ENCODE data around the gene PRKAR1B.

The PRKAR1B gene

DNA sequence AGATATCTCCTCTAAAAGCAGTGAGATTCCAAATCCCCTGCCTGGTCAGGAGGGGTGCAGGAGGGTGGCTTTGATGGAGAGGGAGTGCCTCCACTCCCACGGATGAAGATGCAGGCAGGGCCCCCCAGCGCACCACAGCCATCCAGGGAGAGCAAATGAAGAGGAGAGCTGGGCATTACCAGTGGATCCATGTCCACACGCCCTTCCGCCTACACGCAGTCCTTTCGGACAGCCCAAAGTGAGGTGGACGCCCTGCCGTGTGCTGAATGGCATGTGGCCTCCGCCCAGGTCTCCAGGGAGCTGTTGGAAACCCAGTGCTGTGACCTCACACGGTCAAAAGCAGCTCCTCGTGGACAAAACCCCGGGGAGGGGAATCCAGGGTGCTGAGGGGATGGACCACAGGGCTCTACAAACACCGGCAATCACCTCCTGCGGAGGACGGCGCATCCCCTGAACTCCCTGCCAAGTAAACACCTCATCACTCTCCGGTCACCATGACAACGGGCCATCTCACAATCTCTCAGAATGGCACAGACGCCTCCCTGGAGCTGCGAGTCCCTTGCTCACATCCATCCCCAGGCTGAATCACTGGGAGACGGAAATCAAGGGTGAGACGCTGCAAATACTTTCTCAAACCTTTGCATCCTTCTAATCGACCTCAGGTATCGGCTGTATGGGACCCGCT, 35.6 kb downstream of the PRKAR1B start:
- no peak for DNase-seq

DNA sequence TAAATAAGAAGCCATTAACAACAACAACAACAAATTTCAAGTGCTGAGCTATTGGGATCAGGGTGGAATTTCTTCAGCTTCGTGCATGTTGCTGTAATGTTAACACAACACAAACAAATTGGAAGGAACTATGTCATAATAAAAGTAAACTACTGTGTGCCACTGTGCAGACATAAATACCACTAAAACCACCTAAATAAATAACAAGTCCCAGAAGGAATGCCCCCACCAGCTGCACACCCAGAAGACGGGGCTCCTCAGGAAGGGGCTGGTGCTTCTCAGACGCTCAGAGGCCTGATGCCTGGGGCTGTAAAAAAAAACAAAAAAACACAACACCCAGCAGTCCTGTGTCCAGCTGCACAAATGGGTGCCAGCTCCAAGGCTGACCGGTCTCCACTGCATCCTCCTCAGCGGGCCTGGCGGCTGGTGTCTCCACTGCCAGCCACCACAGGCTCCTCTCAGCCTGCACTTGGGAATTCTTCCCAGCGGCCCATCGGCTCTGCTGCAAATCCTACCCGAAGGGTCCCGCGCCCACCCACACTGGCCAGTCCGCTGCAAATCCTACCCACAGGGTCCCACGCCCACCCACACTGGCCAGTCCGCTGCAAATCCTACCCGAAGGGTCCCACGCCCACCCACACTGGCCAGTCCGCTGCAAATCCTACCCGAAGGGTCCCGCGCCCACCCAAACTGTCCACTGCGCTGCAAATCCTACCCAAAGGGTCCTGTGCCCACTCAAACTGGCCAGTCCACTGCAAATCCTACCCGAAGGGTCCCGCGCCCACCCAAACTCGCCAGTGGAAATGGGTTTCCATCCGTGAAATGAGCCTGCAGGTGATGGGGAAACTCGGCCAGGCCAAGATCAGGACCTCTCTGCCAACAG, 36.4 kb downstream of the PRKAR1B start:
- DNase-seq = no peak

DNA sequence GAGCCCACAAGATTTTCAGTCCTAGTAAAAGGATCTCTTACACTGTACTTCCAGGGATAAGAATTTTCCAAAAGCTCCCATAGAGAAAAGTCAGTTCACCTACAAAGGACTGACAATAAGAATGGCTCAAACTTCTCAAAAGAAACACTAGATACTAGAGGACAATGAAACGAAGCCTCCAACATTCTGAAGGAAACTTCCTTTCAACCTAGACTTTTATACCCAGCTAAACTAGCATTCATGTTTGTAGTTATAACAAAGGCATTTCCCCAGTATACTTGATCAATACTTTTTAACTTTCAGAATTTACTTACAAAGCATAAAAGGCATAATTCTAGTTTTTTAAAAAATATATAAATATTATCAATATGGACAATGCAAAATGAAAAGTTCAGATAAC, 41.5 kb downstream of the PRKAR1B start:
- DNase-seq = no peak

DNA sequence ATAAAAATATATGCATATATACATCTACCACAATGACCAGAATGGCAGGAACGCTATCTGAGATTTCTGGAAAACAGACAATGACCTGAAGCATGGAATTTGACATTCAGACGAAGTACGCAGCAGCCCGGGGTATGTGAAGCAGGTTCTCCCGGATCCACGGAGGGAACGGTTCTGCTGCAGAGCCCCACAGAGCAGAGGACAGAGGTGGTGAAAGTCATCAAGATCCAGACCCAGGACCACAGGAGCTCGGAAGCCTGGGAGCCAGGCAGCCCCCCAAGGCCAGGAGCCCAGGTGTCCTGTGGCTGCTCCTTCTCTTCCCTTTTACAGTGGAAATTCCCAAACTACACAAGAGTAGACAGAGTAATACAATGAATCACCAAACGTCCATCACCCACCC, 42.7 kb downstream of the PRKAR1B start:
- no peak for DNase-seq

DNA sequence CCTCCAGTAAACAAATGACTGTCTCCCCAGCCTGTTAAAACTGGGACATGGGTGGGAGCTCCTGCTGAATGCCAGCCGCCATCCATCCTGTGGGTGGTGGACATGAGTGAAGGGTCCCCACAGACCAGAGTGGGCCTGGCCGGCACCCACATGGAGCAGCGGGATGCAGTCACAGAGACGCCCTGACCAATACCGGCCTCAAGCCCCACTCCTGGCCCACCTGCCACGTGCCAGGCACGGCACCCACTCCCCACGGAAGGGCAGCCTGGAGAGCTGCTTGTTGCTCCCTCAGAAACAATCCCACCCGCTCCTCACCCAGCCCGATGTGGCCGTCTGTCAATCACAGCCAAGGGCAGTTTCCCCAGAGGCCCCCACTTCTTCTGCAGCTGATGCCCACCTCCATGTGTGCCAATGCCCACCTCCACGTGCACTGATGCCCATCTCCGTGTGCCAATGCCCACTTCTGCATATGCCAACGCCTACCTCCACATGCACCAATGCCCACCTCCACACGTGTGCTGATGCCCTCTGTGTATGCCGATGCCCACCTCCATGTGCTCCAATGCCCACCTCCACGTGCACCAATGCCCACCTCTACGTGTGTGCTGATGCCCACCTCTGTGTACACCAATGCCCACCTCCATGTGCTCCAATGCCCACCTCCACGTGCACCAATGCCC, 43.4 kb downstream of the PRKAR1B start:
- DNase-seq = no peak

DNA sequence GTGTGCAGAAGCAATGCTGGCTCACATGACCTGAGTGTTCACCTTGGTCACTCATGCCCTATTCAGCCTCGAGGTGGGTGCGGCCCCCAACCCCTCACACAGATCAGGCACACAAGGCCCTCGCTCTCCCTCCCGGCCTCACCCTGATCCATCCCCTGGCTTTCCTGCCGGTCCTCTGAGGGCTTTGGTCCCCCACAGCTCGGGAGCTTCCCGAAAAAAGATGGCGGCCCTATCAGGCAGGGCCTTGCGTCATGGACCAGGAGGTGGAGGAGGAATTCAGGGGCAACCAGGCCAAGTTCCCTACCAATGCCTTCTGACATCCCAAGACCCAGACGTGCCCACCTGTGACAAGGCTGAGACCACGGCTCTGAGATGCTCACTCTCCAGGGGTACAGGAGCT, 44.3 kb downstream of the PRKAR1B start:
- no peak for DNase-seq

DNA sequence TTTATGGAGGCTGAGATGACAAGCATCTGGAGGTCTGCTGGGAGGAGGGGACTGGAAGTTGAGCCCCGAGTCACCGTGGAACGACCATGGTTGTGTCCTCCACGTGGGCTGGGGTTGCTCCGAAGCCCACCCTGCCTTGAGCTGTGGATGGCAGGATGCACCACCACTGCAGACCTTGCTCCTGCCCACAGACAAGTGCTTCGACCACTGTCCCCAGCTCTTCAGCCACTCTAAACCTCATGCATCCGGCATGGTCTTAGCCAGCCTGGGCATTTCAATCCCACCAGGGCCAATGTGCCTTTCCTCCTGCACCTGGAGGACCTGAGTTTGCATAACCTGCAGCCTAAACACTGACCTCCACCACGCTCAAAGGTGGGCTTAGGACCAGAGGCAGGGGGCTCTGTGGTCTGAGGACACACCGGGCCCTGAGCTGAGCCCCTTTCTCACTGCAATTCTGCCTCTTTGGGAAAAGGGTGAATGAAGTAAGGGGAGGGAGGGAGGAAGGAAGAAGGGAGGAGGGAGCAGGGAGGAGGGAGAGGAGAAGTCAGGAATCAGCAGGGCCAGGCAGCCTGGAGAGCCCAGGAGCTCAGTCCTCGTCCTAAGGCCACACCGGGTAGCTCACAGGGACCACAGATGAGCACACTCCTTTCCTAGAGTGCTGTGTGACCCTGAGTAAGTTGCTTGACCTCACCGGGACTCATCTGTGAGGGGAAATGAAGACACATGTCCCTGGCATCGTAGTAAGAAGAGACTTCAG, 45.4 kb downstream of the PRKAR1B start:
- DNase-seq = no peak

DNA sequence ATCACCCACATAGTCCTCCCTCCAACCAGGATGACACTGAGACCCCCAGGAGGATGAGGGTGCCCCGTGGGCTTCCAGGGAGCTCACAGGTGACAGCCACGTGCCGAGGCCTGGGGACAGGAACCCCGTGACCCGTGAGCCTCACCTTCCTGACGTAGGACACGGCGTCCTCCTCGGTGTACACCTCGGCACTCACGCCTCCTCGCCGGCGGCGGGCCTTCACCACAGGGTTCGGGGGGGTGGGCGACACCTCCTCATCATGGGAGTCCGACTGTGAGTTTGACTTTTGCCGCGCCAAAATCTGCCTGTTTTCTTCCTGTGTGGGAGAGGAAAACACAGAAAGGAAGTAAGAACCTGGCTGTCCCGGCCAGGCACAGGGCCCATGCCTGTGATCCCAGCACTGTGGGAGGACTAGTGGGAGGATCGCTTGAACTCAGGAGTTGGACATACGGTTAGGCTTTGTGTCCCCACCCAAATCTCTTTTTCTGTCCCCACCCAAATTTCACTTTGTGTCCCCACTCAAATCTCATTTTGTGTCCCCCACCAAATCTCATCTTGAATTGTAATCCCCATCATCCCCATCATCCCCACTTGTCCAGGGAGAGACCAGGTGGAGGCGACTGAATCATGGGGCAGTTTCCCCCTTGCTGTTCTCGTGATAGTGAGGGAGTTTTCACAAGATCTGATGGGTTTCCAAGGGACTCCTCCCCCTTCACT, 46.5 kb downstream of the PRKAR1B start:
- DNase-seq = no peak

DNA sequence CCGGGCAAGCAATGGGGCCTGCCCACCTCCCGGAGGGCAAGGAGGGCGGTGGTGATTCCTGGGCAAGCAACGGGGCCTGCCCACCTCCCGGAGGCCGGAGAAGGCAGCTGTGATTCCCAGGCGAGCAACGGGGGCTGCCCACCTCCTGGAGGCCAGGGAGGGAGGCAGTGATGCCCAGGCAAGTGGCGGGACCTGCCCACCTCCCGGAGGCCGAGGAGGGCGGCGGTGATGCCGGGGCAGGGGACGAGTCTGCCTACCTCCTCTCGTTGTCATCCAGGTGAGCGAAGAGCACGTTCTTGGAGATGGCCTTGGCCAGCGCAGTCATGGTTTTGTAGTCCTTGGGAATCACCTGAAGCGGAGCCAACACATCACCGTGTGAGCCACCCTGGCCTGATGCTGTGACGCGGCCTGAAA, 50.1 kb downstream of the PRKAR1B start:
- no peak for DNase-seq

DNA sequence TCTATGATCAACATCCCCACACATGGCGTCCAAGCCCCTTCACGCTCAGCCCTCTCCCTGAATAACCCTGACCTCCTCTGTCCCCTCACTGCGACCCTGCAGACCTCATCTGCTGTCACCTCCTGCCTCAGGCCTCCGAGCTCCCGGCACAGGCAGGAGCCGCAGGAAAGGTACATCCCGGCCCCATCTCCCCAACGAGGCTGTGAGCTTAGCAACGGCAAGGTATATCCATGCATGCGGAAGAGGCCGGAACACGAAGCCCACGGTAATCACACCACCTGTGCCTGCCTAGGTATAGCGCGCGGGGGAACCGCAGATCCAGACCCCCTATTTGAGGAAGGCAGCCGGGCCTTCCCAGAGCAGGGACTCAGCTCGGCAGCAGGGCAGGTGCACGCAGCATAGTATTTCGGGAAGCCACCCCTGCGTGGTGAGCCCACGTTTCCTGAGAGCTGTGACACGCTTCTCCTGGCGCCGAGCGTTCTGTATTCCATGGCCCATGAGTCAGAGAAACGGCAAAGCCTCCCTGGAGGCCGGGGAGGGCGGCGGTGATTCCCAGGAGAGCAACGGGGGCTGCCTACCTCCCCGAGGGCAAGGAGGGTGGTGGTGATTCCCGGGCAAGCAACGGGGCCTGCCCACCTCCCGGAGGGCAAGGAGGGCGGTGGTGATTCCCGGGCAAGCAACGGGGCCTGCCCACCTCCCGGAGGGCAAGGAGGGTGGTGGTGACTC, 50.7 kb downstream of the PRKAR1B start:
- DNase-seq = no peak

DNA sequence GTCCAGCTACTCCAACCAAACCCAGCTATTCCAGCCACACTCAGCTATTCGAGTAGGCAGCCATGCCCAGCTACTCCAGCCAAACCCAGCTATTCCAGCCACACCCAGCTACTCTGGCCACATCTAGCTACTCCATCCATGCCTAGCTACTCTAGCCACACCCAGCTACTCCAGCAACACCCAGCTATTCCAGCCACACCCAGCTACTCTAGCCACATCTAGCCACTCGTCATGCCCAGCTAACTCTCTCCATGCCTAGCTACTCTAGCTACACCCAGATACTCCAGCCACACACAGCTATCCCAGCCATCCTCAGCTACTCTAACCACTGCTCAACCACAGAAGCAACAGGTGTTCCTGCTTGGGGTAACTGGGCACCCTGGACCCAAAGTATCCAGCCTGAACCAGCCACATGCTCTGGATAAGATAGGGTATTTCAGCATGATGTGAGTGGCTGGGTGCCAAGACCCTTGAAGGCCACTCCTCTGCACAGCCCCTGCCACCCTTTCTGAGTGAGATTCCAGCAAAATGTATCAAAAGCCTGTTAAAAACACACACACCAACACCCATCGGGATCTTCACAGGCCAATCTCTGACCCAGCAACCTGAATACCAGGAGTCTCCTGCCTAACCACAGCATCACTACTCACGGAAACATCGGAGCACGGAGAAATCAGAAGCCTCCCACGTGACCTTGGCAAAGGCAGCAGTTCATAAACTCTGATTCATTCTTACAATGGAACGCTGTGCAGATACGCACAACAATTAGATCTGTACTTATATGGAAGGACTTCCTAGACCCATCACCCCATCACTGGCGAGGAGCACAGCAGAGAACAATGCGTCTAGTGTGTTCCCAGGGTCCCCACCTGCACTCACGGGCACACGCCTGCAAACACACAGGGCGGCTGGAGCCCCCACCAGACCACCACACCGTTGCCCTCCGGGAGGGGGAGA, 52.3 kb downstream of the PRKAR1B start:
- no peak for DNase-seq

DNA sequence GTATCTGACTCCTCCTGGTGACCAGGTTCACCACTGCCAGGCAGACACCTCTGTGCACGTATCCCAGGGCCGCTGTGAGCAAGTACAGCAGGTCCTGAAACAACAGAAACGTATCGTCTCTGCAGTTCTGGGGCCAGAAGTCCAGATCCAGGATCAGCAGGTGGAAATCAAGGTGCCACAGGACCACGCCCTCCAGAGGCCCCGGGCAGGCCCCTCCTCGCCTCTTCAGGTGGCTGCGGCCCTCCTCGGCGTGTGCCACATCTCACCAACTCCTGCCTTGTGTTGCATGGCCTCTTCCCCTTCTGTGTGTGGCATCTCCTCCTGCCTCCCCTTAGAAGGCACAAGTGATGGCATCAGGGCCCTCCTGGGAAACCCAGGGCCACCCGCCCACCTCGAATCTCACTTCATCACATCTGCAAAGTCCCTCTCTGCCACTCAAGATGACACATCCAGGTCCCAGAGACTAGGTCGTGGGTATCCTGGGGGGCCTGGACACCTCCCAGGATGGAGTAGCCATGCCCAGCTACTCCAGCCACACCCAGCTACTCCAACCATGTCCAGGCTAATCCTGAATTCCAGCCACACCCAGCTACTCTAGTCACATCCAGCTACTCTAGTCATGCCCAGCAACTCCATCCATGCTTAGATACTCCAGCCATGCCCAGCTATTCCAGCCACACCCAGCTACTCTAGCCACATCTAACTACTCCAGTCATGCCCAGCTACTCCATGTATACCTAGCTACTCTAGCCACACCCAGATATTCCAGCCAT, 53.2 kb downstream of the PRKAR1B start:
- DNase-seq = no peak

DNA sequence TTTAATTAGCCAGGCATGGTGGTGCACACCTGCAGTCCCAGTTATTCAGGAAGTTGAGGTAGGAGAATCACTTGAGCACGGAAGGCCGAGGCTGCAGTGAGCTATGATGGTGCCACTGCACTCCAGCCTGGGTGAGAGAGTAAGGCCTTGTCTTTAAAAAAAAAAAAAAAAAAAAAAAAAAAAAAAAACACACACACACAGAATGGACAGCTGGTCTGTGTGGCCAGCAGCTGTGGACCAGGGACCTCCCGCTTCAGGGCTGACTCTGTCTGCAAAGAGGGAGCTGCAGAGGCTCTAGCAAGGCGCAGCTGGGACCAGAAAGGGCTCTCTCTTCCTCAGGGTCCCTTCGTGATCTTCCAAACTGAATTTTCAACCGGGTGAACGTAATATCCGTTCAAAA, 54.2 kb downstream of the PRKAR1B start:
- no peak for DNase-seq

DNA sequence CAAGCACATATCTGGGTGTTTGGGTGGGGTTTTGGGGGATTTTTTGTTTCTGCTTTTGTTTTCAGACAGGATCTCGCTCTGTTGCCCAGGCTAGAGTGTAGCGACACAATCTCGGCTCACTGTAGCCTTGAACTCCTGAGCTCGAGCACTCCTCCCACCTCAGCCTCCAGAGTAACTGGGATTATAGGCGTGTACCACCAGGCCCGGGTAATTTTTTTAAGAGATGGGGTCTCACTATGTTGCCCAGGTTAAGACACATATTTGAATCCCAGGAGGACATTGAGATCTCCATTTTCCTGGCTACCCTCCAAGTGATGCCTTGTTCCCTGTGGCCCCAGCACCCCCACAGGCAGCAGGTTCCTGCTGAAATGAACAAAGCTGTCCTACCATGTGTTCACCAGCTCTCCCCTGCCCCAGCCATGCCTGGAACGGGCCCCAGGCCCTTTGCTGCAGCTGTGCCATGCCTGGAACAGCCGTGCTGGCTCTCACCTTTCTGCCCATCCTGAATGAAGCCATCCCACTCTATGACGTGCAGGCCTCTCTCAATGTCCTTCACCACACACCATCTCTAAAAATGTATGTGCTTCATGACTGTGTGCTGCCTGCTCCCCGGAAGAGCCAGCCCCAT, 55.6 kb downstream of the PRKAR1B start:
- DNase-seq = no peak

DNA sequence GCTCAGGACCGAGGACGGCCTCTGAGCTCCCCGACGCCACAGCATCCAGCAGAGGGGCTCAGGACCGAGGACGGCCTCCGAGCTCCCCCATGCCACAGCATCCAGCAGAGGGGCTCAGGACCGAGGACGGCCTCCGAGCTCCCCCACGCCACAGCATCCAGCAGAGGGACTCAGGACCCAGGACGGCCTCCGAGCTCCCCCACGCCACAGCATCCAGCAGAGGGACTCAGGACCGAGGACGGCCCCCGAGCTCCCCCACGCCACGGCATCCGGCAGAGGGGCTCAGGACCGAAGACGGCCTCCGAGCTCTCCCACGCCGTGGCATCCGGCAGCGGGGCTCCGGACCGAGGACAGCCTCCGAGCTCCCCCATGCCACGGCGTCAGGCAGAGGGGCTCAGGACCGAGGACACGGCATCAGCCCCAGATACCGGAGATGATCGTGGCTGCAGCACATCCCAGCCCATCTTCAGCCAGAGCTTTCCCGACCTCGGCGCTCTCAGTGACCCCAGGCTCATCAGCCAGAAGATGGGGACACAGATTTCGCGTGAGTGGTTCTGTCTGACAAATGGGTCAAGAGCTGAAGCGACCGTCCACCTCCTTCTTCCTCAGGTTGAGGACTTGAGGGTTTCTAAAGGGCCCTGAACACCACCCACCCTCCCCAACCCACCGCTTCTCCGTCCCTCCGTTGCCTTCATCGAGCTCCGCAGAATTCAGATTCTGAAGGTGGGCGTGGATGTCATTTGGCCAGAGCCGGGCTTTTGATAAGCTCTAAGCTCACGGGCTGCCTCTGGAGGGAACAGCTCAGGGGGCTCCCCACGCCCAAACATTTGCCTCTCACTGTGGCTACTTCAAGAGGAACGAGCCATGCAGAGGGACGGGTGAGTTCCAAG, 56.3 kb downstream of the PRKAR1B start:
- DNase-seq = no peak

DNA sequence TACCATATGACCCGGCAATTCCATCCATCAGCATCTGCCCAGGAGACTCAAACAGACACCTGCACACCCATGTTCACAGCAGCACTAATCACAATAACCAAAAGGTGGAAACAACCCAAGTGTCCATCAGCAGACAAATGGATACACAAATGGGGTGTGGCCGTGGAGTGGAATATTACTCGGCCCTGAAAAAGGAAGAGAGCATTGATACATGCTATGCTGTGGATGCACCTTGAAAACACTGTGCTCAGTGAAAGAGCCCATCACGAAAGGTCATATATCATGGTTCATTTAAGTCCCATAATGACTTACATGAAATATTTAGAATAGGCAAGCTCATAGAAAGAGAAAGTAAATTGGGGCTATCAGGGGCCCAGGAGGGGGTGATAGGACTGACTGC, 58.1 kb downstream of the PRKAR1B start:
- DNase-seq = no peak

DNA sequence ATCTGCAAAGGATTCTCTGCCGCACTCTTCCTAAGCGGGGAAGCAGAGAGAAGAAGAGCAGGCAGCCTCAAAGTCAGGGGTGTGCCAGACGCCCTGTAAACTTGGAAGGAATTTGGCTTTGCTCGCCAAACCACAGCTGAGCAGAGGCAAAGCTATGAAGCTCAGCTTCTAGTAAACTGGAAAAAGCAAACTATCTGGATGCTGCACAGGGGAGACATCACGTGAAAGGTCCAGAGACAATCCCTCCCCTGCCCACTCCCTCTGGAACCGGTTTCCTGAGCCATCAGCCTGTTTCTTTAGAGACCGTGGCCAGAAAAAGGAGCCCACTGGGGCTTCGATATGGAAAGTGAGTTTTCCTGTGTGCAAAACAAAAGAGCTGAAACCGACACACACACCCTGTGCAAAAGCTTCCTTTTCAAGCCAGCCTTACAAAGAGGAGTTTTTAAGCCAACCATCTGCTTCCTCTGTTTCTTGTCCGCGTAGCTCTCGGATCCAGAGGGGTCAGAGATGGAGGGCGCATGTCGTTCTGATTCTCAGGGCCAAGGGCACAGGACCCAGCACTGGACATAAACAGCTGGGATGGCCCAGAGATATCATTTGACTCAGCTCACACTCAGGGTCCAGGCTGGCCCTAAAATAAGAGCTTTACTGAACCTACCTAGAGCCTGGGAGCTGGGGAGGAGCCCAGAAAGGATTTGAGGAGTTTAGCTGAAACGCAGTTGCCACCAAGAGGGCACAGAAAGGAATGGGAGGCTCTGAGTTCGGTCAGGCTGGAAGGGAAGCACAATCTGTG, 58.7 kb downstream of the PRKAR1B start:
- DNase-seq = peak; percentile 51
